HG02973 (cell line): ENCODE measurements around the gene ABHD1.
"Not testable (repeated sequence)": the region's sequence is repeated elsewhere in the genome, so short reads cannot be mapped to it uniquely, and the experiment has no call there.

Experiments used
- ATAC-seq: cut with Tn5 transposase; IDR thresholded peaks from one replicate; pipeline ENCODE4 v1.9.1; 2021; ENCODE audit warnings: moderate library complexity; ENCODE audit not compliant: unreplicated experiment

ABHD1 gene

GRCh38 chr2:27109083-27109482, 14.5 kb upstream of the ABHD1 start:
- ATAC-seq: no peak

GRCh38 chr2:27110603-27111352, 12.8 kb upstream of the ABHD1 start:
- ATAC-seq: not testable (repeated sequence)

GRCh38 chr2:27111392-27112078, 12.1 kb upstream of the ABHD1 start:
- ATAC-seq: not testable (repeated sequence)

GRCh38 chr2:27115519-27115918, 8.1 kb upstream of the ABHD1 start:
- ATAC-seq: no peak

GRCh38 chr2:27117995-27118524, 5.6 kb upstream of the ABHD1 start:
- no peak for ATAC-seq

GRCh38 chr2:27118525-27119329, 4.9 kb upstream of the ABHD1 start, which contains the start of gene CGREF1:
Gene CGREF1 (minus strand): TSS chr2:27119128. CDS start chr2:27104366, 14,762 bp downstream.
- no peak for ATAC-seq

- not testable (repeated sequence) for ATAC-seq
Measured at GRCh38 chr2:27119330-27119670, 4.3 kb upstream of the ABHD1 start.

GRCh38 chr2:27121906-27122305, 1.7 kb upstream of the ABHD1 start:
- no peak for ATAC-seq

- no peak for ATAC-seq
Measured at GRCh38 chr2:27122791-27123190, 824 bp upstream of the ABHD1 start.

- no peak for ATAC-seq
Measured at GRCh38 chr2:27125104-27125503, 1.5 kb downstream of the ABHD1 start.

GRCh38 chr2:27126252-27126710, 2.7 kb downstream of the ABHD1 start:
- ATAC-seq: no peak

- ATAC-seq: no peak
Measured at GRCh38 chr2:27127883-27128667, 4.5 kb downstream of the ABHD1 start.

- no peak for ATAC-seq
Measured at GRCh38 chr2:27128668-27129571, 5.3 kb downstream of the ABHD1 start.

GRCh38 chr2:27130396-27130795, 6.8 kb downstream of the ABHD1 start:
- ATAC-seq: no peak

- ATAC-seq: no peak
Measured at GRCh38 chr2:27131429-27131828, 7.8 kb downstream of the ABHD1 start.

GRCh38 chr2:27133195-27133875, 9.7 kb downstream of the ABHD1 start:
- no peak for ATAC-seq

GRCh38 chr2:27133905-27134780, 10.5 kb downstream of the ABHD1 start, which contains the start of gene PREB:
Gene PREB (minus strand): TSS chr2:27134636. CDS start chr2:27134421, 215 bp downstream.
- ATAC-seq: peak; percentile 74
